HG03565 (cell line): ENCODE data around the gene MLKL.

Experiments
- ATAC-seq: cut with Tn5 transposase; IDR thresholded peaks from one replicate; pipeline ENCODE4 v1.9.1; 2021; ENCODE audit warnings: mild to moderate bottlenecking, moderate library complexity; ENCODE audit not compliant: unreplicated experiment

The MLKL gene

GRCh38 chr16:74700438-74701225, at the start of gene MLKL:
MLKL (minus strand) TSS chr16:74700862; CDS start chr16:74695757, 5,105 bp downstream.
- no peak for ATAC-seq

GRCh38 chr16:74749291-74750055, 48.8 kb upstream of the MLKL start:
- no peak for ATAC-seq

GRCh38 chr16:74748616-74749026, 48.0 kb upstream of the MLKL start:
- ATAC-seq: no peak

GRCh38 chr16:74747716-74748615, 47.3 kb upstream of the MLKL start:
- no peak for ATAC-seq

GRCh38 chr16:74745926-74746325, 45.3 kb upstream of the MLKL start:
- ATAC-seq: no peak

GRCh38 chr16:74745109-74745615, 44.5 kb upstream of the MLKL start:
- no peak for ATAC-seq

- ATAC-seq: no peak
Observed at GRCh38 chr16:74744566-74744965, 43.9 kb upstream of the MLKL start.

GRCh38 chr16:74743668-74744299, 43.1 kb upstream of the MLKL start:
- no peak for ATAC-seq

- no peak for ATAC-seq
Observed at GRCh38 chr16:74743045-74743667, 42.5 kb upstream of the MLKL start.

- no peak for ATAC-seq
Observed at GRCh38 chr16:74742051-74742481, 41.4 kb upstream of the MLKL start.

GRCh38 chr16:74740795-74741304, 40.2 kb upstream of the MLKL start:
- ATAC-seq: no peak

- no peak for ATAC-seq
Observed at GRCh38 chr16:74739275-74739674, 38.6 kb upstream of the MLKL start.

- no peak for ATAC-seq
Observed at GRCh38 chr16:74738816-74739215, 38.2 kb upstream of the MLKL start.

- no peak for ATAC-seq
Observed at GRCh38 chr16:74738113-74738541, 37.5 kb upstream of the MLKL start.

- no peak for ATAC-seq
Observed at GRCh38 chr16:74737521-74737920, 36.9 kb upstream of the MLKL start.

GRCh38 chr16:74736531-74737157, 36.0 kb upstream of the MLKL start:
- no peak for ATAC-seq

GRCh38 chr16:74735554-74735953, 34.9 kb upstream of the MLKL start:
- no peak for ATAC-seq

- no peak for ATAC-seq
Observed at GRCh38 chr16:74735162-74735452, 34.4 kb upstream of the MLKL start.

- ATAC-seq: no peak
Observed at GRCh38 chr16:74734361-74735161, 33.9 kb upstream of the MLKL start.
